HG02870 (cell line): ENCODE data around the gene GRIN2B.

Experiments used
- ATAC-seq: cut with Tn5 transposase; IDR thresholded peaks from one replicate; pipeline ENCODE4 v1.9.1; 2021; ENCODE audit warnings: mild to moderate bottlenecking, moderate library complexity; ENCODE audit not compliant: unreplicated experiment

GRIN2B gene

DNA sequence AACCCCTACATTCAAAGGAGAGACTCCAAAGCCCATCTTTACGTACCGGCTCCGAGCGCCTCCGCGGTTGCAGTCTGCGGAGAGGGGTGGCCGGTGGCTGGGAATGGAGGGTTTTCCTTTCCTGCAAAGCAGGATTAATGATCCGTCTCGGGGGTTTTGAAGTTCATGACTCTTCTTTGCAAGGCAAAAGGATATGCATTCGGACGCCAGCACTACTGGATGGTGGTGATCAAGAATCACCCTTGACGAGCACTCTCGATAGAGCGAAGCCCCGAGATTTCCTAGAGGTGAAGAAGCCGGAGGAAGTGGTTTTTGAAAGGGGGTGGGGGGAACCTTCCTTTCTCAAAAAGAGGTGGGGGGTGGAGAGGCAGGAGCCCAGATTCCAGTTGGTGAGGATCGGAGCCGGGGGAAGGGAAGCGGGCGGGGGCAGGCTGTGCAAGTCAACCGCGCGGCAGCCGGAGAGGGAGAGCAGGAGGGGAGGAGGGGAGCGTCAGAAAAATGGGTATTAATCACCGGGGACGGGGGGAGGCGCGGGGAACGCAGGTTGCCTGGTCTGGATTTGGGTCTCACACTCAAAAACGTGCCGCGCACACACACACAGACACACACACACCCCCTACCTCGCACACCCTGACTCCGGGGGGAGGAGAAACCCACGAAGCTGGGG, at the start of gene GRIN2B:
TSS of gene GRIN2B (minus strand) at position 307 of the 667 bp plus-strand sequence. CDS start 115,394 bp downstream, outside the sequence.
- no peak for ATAC-seq

DNA sequence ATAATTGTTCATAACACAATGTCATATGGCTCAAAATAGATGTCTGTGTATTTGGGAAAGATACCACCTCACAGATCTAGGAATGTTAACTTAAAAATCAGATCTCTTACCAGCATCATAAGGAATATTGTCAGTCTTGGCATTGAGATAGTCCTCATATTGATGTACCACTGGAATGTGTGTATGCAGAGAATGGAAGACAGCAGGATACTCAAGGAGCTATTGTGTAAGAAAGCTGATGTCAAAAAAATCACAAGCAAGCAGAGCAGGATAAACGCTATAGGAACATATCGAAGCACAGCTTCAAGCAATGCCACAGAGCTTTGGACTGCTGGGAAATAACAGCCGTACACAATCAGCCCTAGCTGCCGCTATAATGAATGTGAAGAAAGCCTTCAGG, 45.1 kb upstream of the GRIN2B start:
- ATAC-seq: no peak

DNA sequence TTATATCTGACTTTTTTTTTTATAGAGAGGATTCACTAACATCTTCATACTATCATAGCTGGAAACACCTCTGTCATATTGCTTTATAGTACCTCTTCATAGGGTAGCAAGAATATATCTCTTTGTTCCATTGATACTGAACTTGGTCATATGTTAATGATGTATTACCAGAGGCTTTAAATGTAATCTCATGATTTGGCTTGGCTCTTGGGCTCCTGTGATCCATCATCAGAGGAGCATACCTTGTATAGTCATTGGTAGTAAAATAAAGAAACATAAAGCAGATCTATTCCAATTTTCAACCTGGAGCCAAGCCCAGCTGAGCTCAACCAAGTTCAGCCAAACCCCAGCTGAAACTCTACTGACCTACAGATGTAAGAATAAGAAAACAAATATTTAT, 43.2 kb upstream of the GRIN2B start:
- ATAC-seq: no peak

DNA sequence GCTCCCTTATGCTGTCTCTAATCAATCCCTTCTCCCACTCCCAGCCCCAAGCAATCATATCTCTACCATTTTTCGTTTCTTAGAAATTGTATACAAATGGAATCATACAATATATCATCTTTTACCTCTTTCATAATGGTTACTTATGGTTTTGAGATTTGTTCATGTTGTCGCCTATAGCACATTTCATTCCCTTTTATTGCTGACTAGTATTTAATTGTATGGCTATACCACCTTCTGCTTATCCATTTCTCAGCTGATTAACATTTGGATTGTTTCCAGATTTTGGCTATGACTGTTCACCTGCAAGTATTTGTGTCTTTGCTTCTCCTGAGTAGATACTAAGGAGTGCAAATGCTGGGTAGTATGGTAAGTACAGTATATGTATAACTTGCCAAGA, 36.7 kb upstream of the GRIN2B start:
- ATAC-seq: no peak

DNA sequence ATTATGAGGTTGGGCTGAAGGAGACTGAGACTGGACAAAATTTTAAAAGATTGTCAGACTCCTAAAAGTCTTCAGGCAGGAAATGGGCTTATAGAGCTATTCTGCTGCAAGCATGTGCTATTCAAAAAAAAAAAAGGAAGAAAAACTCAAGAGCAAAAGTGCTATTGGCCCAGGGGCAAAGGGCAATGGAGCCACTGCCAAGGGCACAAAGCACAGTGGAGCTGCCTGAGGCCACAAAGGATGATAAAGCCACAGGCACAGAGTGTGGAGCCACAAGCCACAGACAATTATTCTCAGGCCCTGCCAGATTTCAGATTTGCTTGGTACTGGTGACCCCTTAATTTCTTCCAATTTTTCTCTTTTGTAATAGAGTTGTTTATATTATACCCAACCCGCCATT, 29.6 kb upstream of the GRIN2B start:
- ATAC-seq: no peak

DNA sequence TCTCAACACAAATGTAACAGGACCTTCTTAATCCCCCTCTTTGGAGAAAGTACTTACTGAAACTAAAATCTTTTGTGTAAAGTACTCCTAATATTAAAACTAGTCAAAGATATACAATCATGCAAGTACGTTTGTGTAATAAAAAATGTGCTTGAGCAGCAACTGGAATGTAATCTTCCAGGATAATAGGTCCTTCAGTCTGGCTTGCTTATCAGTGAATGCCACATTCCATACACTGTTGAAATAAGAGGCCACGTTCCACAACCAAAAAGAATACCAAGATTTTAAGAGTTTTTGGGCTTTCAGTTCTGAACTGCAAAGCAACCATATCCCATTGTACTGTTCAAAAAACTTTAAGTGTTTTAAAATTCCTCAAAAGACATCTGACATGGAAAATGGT, 26.2 kb upstream of the GRIN2B start:
- ATAC-seq: no peak

DNA sequence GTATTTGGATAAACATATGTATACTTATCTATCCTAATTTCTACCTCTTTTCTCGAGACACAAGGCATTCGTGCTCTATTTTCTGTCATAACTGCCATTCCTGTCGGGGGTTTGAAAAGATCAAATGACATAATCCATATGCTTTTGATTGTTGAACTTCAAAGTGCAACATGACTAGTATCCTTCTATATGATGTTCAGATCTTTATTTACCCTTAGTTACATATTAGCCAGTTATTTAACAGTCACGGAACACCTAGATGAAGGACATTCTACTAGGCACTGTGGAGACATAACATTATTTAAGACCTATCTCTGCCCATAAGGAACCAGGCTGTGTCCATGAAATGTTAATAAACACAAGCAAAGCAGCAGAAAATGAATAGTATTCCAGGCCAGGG, 11.2 kb upstream of the GRIN2B start:
- ATAC-seq: no peak

DNA sequence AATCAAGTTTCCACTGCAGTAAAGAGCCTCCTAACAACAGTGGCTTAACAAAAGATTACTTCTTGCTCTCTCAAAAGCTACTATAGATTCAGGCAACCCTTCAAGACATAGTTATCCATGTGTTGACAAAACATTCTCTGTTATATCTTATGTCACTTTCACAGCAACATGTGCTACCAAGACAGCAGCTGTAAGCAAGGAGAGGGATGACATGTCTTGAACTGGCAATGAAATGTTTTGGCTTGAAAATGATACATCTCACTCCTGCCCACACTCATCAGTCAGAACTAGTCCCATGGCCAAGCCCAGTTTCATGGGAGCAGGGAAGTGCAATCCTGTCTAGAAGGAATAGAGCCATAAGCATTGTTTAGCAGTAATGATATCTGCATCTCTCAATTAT, 10.7 kb upstream of the GRIN2B start:
- no peak for ATAC-seq

DNA sequence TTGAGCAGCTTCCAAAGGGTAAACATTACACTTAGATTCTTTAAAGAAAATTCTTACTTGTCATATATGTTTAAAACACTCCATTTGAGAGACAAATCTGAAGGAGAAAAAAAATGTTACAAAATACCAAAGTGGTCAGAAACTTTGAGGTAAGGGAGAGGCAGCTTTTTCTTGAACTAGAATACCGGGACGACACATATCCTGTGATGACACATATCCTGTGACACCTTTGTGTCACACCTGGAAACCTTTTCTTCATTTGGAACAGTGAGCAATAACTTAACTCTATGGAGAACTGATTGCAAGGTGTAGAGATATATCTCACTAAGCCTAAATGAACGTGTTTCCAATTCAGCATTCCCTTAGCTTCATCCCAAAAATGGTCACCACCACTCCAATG, 4.6 kb upstream of the GRIN2B start:
- no peak for ATAC-seq

DNA sequence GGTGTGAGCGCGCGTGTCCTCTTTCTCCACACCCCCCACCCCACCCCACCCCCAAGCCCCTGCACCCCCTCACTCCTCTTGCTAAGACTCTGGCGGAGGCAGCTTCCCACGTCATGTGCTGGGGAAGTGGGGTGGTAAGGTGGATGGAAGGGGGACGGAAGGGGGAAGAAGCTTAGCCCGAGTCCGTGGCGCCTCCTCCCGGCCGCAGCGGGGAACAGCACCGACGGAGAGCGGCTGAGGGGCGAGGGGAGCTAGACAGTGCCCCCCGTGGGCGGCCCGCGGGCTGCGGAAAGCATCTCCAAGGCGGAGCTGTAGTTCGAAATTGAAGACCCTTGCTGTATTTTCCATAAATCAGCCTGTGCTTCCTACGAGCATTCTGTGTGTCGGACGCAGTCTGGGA, 588 bp upstream of the GRIN2B start:
- no peak for ATAC-seq

DNA sequence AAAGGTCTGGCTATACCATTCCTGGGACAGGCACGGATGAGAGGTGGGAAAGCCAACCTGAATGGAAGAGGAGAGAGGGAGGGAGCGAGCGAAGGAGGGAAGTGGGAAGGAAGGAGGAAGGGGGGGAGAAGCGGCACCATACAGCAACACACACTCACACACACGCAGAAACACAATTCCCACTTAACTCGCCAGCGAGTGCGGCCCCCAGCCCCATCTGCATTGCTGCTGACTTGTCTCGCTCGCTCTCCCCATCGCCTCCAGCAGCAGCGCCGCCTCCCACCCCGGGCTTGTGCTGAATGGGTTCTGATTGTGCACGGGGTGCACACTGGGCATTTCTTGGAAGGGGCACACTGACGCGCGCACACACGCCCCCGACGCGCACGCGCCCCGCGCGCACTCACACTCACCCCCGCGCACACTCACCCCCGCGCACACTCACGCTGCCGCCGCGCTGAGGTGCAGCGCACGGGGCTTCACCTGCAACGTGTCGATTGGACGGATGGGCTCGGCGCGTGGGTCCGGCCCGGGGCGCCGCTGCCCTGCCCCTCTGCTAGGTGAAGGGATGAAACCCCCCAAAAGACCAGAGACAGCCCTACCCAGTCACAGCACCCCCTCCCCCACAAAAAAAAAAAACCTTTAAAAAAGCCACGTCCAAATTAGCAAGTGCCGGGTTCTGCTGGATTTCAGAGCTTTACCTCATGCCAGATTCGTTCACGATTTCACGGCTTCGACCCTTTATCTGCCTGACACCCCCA, 685 bp downstream of the GRIN2B start:
- ATAC-seq: no peak

DNA sequence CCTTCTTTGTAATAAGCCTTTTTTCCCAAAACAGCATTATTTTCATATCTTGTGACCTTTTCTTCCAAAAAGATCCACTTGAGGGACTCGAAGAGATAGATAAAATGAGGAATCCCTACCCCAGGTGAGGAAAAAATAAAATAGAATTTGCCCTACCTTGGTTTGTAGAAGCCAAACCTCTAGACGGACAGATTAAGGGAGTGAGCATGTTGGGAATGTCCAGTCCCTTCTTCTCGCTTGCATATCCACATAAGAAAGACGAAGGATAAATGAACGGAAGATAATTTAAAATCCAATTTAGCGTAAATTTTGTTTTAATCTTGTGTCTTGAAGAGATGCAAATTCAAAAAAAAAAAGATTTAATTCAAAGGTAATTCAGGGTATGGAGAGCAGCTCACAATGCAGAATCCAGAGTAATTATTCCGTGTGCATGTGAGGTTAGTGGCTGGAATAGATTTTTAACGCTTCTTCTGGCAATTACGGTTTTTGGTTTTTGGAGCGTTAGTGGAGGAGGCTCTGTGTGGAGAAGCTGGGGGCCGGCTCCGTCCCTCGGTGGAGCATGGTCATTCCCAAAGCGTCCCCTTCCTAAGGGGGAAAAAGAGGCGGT, 1.5 kb downstream of the GRIN2B start:
- no peak for ATAC-seq

DNA sequence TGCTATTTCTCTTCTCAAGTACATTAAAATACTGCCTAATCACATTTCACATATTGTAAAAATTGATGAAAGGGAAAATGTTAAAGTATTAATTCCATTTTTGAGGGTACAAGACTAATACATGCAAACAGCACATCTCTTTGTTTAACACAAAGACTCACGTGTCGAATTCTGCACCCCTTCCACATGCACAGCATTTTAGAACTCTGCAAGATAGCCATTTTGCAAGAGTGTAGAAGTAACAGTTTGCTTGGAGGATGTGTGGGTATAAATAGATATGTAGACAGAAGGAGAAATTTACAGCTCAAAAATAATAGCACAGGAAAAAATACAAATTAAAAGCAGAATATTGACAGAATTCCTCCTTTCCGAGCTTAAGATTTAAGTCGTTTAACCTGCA, 2.5 kb downstream of the GRIN2B start:
- ATAC-seq: no peak

DNA sequence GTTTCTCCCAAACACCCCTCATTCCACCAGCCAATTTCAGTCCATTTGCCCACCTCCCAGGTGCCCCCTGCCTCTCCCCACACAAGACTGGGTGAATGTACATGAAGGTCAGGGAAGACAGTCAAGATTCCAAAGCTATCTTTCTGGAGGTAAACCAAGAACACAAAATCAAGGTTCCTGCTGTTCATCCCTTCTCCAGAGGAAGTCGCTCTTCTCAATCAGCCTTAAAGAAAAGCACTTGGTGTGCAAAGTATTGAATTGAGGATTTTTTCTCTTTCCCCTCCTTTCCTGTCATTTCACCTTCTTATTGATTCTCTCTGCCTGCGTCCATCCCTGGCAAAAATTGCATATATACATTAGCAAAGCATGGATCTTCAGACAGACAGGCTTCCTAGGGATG, 4.5 kb downstream of the GRIN2B start:
- ATAC-seq: no peak

DNA sequence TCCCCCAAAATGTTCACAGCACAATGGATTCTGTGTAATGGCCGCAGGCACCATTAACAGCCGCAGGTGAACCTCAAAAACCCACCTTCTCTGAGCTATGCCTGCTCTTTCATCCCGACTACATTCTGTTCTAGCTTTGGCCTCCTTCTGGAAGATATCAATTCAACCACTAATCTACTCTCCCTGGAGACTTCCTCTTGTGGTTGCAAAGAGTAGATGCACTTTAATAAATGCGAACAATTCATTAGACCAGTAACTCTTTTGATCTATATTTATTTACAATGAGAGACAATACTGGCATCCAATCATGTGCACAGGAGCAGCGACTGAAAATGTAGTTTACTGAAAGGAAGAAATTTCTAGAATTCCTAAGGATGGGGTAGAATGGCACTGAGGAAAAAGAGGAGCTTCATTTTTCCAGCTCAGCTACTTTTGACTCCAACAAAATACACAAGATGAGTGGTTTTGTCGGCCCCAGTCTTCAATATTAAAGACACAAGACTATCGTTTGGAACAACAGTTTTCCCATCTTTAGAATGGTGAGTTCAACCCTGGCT, 5.3 kb downstream of the GRIN2B start:
- no peak for ATAC-seq

DNA sequence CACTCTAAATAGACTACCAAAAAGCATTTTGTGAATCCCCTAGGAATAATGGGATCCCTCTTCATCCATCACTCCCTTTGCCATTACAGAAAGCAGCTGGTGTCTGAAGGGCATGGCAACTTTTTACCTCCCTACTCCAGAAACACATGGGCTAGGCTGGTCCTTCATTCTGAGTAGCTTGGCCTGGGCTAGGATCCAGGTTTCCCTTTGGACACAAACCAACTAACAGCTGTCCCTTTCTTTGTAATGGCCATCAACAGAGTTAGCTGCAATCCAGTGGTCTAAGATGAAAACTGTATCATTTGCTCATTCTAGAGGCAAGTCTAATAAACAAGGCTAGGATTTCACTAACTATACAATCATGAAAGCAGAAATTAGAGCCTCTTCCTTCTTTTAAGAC, 7.4 kb downstream of the GRIN2B start:
- no peak for ATAC-seq

DNA sequence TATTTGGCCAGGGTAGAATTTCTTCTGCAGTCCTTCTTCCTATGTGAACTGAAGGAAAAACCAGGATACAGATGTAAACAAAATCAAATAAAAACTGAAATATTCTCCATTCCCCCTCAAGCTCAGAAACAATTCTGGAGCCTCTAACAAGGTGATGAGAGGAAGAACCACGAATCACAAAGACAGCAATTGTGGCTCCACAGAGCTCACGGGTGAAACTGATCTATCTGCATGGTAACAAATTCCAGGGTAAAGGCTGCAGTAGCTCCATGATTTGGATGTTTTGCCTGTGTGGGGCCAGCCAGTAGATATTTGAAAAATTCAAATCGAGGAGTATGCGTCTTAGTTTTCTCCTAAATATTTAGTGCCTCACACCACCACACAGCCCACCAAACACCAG, 10.6 kb downstream of the GRIN2B start:
- ATAC-seq: no peak

DNA sequence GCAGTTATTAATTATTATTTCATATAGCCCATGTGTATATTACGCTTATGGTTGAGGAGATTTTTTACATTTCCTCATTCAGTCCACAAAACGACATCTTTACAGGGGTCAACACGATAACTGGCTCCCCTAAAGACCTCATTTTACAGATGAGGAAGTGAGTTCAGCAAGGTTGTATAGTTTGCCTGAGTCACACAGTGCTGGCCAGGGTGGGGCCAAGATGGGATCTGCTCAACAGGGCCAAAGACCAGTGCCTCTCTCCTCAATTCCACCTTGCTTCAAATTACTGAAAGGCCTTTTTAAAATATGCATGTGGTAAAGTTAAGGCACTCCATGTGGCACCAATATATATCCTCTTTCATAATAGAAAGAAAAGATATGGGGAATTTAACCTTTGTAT, 13.1 kb downstream of the GRIN2B start:
- ATAC-seq: no peak

DNA sequence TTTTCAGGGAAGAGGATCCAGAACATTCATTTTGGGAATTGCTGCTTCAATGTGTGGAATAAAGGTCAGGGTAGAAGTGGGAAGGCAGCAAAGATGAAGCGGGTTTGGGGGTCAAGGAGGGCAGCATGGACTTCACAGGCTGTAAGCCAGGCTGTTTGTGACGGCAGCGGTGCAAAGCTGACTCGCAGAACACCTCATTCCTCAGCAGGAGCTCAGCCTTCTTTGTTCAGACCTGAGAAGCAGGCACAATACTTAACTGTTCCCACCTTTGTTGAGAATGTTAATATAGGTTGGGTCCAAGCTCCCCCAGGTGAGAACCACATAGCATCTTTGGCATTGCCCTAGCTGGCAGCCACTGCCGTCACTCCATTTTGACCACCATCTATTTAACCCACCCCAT, 16.7 kb downstream of the GRIN2B start:
- no peak for ATAC-seq

DNA sequence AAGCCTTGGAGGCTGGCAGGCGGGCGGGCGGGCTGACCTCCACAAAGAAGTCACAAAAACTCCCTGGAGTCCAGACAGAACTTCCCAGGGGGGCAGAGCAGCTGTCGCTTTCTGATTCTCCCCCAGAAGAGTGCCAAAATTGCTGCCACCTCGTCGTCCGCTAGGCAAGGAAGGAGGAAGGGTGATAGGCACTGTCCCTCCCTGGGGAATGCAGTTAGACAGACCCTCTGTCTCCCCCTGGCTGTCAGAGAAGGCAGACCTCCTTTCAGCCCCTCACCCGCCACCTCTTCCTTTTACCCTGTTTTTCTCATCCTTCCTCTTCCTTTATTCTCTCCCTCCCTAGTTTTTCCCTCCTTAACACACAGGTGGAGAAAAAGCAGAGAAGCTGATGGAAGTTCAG, 18.7 kb downstream of the GRIN2B start:
- ATAC-seq: no peak

DNA sequence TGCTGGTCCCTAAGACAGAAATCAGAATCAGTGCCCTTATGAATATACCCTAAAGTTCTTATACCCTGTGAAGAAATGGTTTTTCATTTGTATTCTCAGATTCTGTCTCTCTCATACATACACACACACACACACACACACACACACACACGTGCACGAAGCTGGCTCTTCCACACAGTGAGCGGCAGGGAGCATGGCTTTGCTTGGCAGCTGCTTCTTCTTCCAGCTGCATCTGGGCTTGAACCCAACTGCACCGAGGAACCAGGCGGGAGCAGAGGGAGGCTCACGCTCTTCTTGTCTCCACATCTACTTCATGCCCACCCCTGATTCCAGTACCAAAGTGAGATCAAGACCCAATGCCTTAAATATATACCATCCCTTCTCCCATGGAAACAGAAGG, 19.4 kb downstream of the GRIN2B start:
- ATAC-seq: no peak

DNA sequence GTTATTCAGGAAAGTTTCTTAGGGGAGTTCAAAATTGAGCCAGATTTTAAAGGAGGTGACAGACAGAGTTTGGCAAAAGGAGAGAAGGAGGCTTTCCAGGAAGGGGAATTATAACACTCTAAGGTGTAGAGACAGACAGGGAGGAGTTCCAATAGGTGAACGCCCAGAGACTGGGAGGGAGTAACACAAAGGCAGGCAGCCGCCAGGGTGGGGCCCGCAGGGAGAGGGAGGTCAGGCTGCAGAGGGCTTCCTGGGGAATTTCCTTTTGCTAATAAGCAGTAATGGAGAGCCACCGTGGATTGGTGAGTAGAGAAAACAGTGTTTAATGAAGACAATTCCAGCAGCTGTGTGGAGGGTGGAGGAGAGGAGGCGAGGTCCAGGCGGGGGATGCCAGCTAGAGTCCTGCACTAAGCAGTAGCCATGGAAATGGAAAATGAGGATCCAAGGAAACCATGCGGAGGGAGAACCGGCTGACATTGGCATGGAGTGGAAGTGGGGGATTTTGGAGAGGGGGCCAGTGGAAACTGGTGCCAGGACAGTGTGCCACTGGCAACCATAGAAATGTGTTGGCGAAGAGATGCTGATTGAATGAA, 22.2 kb downstream of the GRIN2B start:
- no peak for ATAC-seq
